ENCODE data around the gene ADGRG1.

- TF ChIP-seq CTCF (IDR thresholded peaks at IDR 0.05) (no peak), PBX3 (IDR thresholded peaks at IDR 0.05) (no peak), FOXM1 (IDR thresholded peaks at IDR 0.05; ENCODE audit: low read depth) (no peak), GABPA (IDR thresholded peaks at IDR 0.05; ENCODE audit: low read depth) (no peak), EP300 (IDR thresholded peaks at IDR 0.05; ENCODE audit: borderline replicate concordance in 1 of 2, low read depth in 1 of 2, low read length in 1 of 2) (no peak), SIN3A (IDR thresholded peaks at IDR 0.05; ENCODE audit: borderline replicate concordance, low read depth, low read length) (no peak), USF1 (IDR thresholded peaks at IDR 0.05; ENCODE audit: borderline replicate concordance, low read depth) (no peak), REST (IDR thresholded peaks at IDR 0.05; ENCODE audit: low read depth, low read length) (no peak), RXRA (IDR thresholded peaks at IDR 0.05; ENCODE audit: borderline replicate concordance, low read depth) (no peak), SMC3 (IDR thresholded peaks at IDR 0.05; ENCODE audit: low read depth, low read length) (no peak), POLR2AphosphoS5 (IDR thresholded peaks at IDR 0.05; ENCODE audit: low read depth, low read length) (no peak), ELF1 (IDR thresholded peaks at IDR 0.05) (no peak)
Measured at GRCh38 chr16:57630931-57631845, 2.8 kb downstream of the ADGRG1 start.
